ENCODE results near the gene DECR2. TPM values are rescaled to one million over a fixed set of nuclear protein-coding genes. Genes with fewer than 3 reads are reported as not detected.
A peak's percentile ranks its signal among the peaks of the same experiment; 100 is the strongest.

The DECR2 gene
- total and polyA plus RNA-seq, 2 experiments from 2014 or later = 50.0 to 51.5 TPM

- H3K4me1 ChIP-seq (ENCODE audit: low read depth) = peaks cover 5% of the 10 kb centered on the region
- TF ChIP-seq CTCF (IDR thresholded peaks at IDR 0.05; ENCODE audit: low read depth, low read length) = no peak
- H3K27me3 ChIP-seq = no peaks in the 10 kb centered on the region
- peaks cover 35% of the 10 kb centered on the region for H3K36me3 ChIP-seq
- H3K27ac ChIP-seq = no peak overlapping the region
- peak overlapping the region; percentile 40 for H3K4me3 ChIP-seq
- H3K9me3 ChIP-seq (ENCODE audit: low read depth) = no peaks in the 10 kb centered on the region
- DNase-seq (ENCODE audit: low read depth in 1 of 2, low spot score in 1 of 2) = peak; percentile 43 to 64
These were observed 31.7 kb upstream of the DECR2 start for GRCh38 chr16:369866-370436.

- no peak for TF ChIP-seq CTCF (IDR thresholded peaks at IDR 0.05; ENCODE audit: low read depth, low read length)
- H3K9me3 ChIP-seq (ENCODE audit: low read depth) = no peaks in the 10 kb centered on the region
- H3K27ac ChIP-seq = peak within 1 kb of the TSS; percentile 17
- DNase-seq (ENCODE audit: low read depth in 1 of 2, low spot score in 1 of 2) = peak; percentile 97
- peaks cover 5% of the 10 kb centered on the region for H3K4me1 ChIP-seq (ENCODE audit: low read depth)
- H3K4me3 ChIP-seq = peak within 1 kb of the TSS; percentile 40
- no peaks in the 10 kb centered on the region for H3K27me3 ChIP-seq
- H3K36me3 ChIP-seq = peaks cover 37% of the 10 kb centered on the region
These were observed 31.2 kb upstream of the DECR2 start, which contains the start of gene MRPL28 for GRCh38 chr16:370443-370842. Gene MRPL28, minus strand, starts transcription at chr16:370538. Its CDS starts 320 bp downstream, at chr16:370218.

GRCh38 chr16:370979-371514, 30.6 kb upstream of the DECR2 start:
- Histone ChIP-seq H3K36me3 (peaks cover 37% of the 10 kb centered on the region), H3K4me1 (ENCODE audit: low read depth) (peaks cover 5% of the 10 kb centered on the region), H3K27ac (peak overlapping the region; percentile 17), H3K27me3 (no peaks in the 10 kb centered on the region), H3K4me3 (no peak overlapping the region), H3K9me3 (ENCODE audit: low read depth) (no peaks in the 10 kb centered on the region)
- DNase-seq (ENCODE audit: low read depth in 1 of 2, low spot score in 1 of 2) = no peak
- TF ChIP-seq CTCF (IDR thresholded peaks at IDR 0.05; ENCODE audit: low read depth, low read length) = no peak

GRCh38 chr16:371515-372301, 30.0 kb upstream of the DECR2 start:
- H3K9me3 ChIP-seq (ENCODE audit: low read depth) = no peaks in the 10 kb centered on the region
- no peak for DNase-seq (ENCODE audit: low read depth in 1 of 2, low spot score in 1 of 2)
- H3K4me3 ChIP-seq = no peak overlapping the region
- no peak for TF ChIP-seq CTCF (IDR thresholded peaks at IDR 0.05; ENCODE audit: low read depth, low read length)
- H3K4me1 ChIP-seq (ENCODE audit: low read depth) = peaks cover 5% of the 10 kb centered on the region
- H3K36me3 ChIP-seq = peaks cover 38% of the 10 kb centered on the region
- H3K27ac ChIP-seq = no peak overlapping the region
- no peaks in the 10 kb centered on the region for H3K27me3 ChIP-seq

GRCh38 chr16:372302-372983, 29.2 kb upstream of the DECR2 start:
- Histone ChIP-seq H3K4me3 (no peak overlapping the region), H3K36me3 (peaks cover 40% of the 10 kb centered on the region), H3K9me3 (ENCODE audit: low read depth) (no peaks in the 10 kb centered on the region), H3K27ac (no peak overlapping the region), H3K27me3 (no peaks in the 10 kb centered on the region), H3K4me1 (ENCODE audit: low read depth) (peaks cover 5% of the 10 kb centered on the region)
- no peak for TF ChIP-seq CTCF (IDR thresholded peaks at IDR 0.05; ENCODE audit: low read depth, low read length)
- DNase-seq (ENCODE audit: low read depth in 1 of 2, low spot score in 1 of 2) = no peak
